ENCODE data around the gene C1QTNF12.

Gene C1QTNF12

DNA sequence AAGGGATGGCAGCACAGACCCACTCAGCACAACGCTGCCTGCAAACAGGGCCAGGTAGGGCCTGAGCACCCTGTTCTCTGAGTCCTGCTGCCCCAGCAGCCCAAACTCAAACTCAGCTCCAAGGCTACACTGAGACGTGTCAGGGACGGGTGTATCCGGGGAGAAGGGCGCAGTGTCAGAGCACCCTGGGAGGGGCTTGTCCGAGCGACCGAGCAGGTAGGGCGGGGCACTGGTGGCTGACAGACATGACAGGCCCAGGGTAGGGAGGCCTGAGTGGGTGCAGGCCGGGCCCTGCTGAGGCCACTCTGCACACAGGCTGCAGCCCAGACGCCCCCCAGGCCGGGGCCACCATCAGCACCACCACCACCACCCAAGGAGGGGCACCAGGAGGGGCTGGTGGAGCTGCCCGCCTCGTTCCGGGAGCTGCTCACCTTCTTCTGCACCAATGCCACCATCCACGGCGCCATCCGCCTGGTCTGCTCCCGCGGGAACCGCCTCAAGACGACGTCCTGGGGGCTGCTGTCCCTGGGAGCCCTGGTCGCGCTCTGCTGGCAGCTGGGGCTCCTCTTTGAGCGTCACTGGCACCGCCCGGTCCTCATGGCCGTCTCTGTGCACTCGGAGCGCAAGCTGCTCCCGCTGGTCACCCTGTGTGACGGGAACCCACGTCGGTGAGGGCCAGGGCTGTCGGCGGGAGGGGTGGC lies 39.2 kb upstream of the C1QTNF12 start:
- DNase-seq (ENCODE audit: low spot score) (no peak), ATAC-seq (ENCODE audit: low read depth) (peak; percentile 32)
- H3K4me3 ChIP-seq (ENCODE audit: severe bottlenecking): no peak overlapping the region
- TF ChIP-seq, protein P1, sequence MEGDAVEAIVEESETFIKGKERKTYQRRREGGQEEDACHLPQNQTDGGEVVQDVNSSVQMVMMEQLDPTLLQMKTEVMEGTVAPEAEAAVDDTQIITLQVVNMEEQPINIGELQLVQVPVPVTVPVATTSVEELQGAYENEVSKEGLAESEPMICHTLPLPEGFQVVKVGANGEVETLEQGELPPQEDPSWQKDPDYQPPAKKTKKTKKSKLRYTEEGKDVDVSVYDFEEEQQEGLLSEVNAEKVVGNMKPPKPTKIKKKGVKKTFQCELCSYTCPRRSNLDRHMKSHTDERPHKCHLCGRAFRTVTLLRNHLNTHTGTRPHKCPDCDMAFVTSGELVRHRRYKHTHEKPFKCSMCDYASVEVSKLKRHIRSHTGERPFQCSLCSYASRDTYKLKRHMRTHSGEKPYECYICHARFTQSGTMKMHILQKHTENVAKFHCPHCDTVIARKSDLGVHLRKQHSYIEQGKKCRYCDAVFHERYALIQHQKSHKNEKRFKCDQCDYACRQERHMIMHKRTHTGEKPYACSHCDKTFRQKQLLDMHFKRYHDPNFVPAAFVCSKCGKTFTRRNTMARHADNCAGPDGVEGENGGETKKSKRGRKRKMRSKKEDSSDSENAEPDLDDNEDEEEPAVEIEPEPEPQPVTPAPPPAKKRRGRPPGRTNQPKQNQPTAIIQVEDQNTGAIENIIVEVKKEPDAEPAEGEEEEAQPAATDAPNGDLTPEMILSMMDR (IDR thresholded peaks at IDR 0.05; ENCODE audit: poor library complexity, severe bottlenecking): no peak
- no peaks in the 10 kb centered on the region for H3K9me3 ChIP-seq (ENCODE audit: severe bottlenecking)
- no peak overlapping the region for H3K27ac ChIP-seq (ENCODE audit: poor library complexity, severe bottlenecking)
- H3K4me1 ChIP-seq (ENCODE audit: insufficient read depth, poor library complexity, severe bottlenecking): no peaks in the 10 kb centered on the region
- no peaks in the 10 kb centered on the region for H3K36me3 ChIP-seq (ENCODE audit: low read depth)
- H3K27me3 ChIP-seq (ENCODE audit: insufficient read depth, poor library complexity, severe bottlenecking): no peaks in the 10 kb centered on the region

DNA sequence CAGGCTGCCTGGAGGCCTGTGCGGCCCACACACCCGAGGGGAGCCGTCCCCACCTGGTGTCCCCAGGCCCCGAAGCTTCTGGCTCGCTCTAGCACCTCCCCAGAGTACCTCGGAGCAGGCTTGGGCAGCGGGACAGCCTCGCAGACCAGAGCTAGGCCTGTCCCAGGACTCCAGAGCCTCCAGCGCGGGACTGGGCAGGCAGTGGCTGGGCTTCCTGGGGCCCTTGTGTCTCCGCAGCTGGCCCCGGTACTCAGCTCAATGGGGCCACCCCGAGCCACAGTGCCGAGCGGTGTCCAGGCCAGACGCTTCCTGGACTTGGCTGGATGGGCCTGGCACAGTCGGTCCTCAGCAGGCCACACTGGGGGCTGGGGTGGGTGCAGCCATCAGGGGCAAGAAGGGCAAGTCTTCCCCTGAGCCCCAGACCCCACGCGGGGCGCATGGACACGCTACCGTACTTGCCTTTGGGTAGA lies 38.6 kb upstream of the C1QTNF12 start:
- peak; percentile 4; the same call in 1 of the 3 replicates for ATAC-seq (ENCODE audit: low read depth)
- no peak for DNase-seq (ENCODE audit: low spot score)
- TF ChIP-seq, protein P1 (IDR thresholded peaks at IDR 0.05; ENCODE audit: poor library complexity, severe bottlenecking): no peak
- Histone ChIP-seq H3K27me3 (ENCODE audit: insufficient read depth, poor library complexity, severe bottlenecking) (no peaks in the 10 kb centered on the region), H3K9me3 (ENCODE audit: severe bottlenecking) (no peaks in the 10 kb centered on the region), H3K4me1 (ENCODE audit: insufficient read depth, poor library complexity, severe bottlenecking) (no peaks in the 10 kb centered on the region), H3K4me3 (ENCODE audit: severe bottlenecking) (no peak overlapping the region), H3K36me3 (ENCODE audit: low read depth) (no peaks in the 10 kb centered on the region), H3K27ac (ENCODE audit: poor library complexity, severe bottlenecking) (no peak overlapping the region)

DNA sequence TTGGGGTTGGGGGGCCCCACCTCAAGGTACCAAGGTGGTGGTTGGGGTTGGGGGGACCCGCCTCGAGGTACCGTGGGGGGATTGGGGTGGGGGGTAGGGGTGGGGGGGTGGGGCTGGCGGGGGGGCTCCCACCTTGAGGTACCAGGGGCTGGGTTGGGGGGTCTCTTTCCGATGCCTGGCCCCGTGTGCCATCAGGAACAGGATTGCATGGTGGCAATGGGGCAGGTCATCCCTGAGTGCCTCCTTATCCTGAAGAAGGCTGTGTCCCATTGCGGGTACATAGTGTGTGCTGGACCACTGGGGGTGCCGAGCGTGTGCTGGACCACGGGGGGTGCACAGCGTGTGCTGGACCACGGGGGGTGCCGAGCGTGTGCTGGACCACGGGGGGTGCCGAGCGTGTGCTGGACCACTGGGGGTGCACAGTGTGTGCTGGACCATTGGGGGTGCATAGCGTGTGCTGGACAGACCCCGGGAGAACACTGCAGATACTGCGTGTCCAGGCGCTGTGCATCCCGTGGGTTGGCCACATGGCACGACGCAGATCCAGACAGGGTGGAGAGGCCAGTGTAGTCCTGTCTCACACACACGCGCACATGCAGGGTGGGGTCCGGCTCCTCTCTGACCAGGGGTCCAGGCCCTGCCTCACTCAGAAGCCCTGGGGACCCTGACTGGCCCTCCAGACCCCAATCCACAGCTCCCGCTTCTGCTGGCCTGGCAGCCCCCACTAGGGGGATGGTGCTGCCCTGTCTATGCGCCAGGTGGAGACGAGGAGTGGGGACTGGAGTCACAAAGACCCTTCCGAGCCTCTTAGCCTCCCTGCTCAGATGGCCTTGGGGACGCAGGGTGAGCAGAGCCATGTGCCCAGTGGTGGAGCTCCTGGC lies 37.9 kb upstream of the C1QTNF12 start:
- TF ChIP-seq, protein P1 (IDR thresholded peaks at IDR 0.05; ENCODE audit: poor library complexity, severe bottlenecking): no peak
- ATAC-seq (ENCODE audit: low read depth): no peak
- Histone ChIP-seq H3K27ac (ENCODE audit: poor library complexity, severe bottlenecking) (no peak overlapping the region), H3K27me3 (ENCODE audit: insufficient read depth, poor library complexity, severe bottlenecking) (no peaks in the 10 kb centered on the region), H3K4me1 (ENCODE audit: insufficient read depth, poor library complexity, severe bottlenecking) (no peaks in the 10 kb centered on the region), H3K4me3 (ENCODE audit: severe bottlenecking) (no peak overlapping the region), H3K36me3 (ENCODE audit: low read depth) (no peaks in the 10 kb centered on the region), H3K9me3 (ENCODE audit: severe bottlenecking) (no peaks in the 10 kb centered on the region)
- no peak for DNase-seq (ENCODE audit: low spot score)

DNA sequence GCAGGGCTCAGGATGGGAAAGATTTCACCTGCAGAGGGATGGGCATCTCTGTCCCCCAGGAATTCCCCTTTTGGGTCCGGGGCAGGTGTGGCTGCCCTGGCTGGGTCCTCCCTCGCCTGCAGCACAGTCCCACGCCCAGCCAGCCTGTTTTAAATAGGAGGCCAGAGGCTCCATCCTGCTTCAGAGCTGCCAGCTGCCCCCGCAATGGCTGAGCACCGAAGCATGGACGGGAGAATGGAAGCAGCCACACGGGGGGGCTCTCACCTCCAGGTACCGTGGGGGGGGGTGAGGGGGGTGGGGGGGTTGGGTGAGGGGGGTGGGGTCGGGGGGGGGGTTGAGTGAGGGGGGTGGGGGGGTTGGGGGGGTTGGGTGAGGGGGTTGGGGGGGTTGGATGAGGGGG lies 37.3 kb upstream of the C1QTNF12 start:
- H3K27ac ChIP-seq (ENCODE audit: poor library complexity, severe bottlenecking): no peak overlapping the region
- no peak for DNase-seq (ENCODE audit: low spot score)
- H3K4me1 ChIP-seq (ENCODE audit: insufficient read depth, poor library complexity, severe bottlenecking): no peaks in the 10 kb centered on the region
- no peaks in the 10 kb centered on the region for H3K36me3 ChIP-seq (ENCODE audit: low read depth)
- no peak overlapping the region for H3K4me3 ChIP-seq (ENCODE audit: severe bottlenecking)
- TF ChIP-seq, protein P1 (IDR thresholded peaks at IDR 0.05; ENCODE audit: poor library complexity, severe bottlenecking): no peak
- peak; percentile 15; the same call in 1 of the 3 replicates for ATAC-seq (ENCODE audit: low read depth)
- no peaks in the 10 kb centered on the region for H3K27me3 ChIP-seq (ENCODE audit: insufficient read depth, poor library complexity, severe bottlenecking)
- H3K9me3 ChIP-seq (ENCODE audit: severe bottlenecking): no peaks in the 10 kb centered on the region
